T-helper 1 cell treated with Interleukin-12 subunit alpha and Interleukin-12 subunit beta and Interleukin-4 antibody, amounts not matched to agents 30 ng/mL and 1 ng/mL, for 36 hours (primary cell): ENCODE measurements around the gene COL4A2. TPM values are rescaled to one million over a fixed set of nuclear protein-coding genes. Genes with fewer than 3 reads are reported as not detected.

ENCODE experiments used
- intact Hi-C: fragments of 100-400 bp; cut with micrococcal nuclease; formaldehyde crosslinking; loops from one replicate; pipeline ENCODE4 v1.15.1; 2024
- total RNA-seq: library from RNA; stranded (reverse); gene quantifications from 2 replicates; pipeline ENCODE4 v1.2.3, GENCODE V29; 2022

COL4A2 gene
- total RNA-seq, 1 donor from 2014 or later, result 0.37 TPM

DNA sequence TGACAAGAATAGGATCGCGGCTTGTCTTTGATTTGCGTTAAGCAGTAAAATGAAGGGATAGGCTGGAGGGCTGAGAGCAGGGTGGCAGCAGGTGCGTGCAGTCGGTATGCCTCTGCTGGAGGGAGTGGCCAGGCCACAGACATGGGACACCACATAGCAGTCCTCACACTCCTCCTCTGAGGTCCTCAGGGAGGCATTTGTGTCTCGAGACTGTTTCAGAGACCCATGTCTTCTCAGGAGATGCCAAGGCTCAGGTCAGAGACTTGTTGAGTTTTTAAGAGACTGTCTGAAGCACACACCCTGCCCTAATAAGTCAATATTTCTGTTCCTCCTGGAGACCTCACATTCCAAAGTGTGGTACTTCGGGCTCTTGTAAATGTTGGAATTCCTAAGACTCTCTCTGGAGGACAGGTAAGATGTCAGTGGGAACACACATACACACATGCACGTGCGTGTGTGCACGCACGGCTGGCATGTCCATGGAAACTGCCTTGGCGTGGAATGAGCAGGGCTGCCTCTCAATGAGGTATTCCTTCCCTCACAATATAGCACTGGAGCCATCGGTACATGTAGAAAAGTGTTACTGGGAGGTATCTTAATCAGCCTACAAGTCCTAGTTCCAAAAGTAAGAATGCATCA is 46.4 kb downstream of the COL4A2 start:
- intact Hi-C loops, result no loop called here

DNA sequence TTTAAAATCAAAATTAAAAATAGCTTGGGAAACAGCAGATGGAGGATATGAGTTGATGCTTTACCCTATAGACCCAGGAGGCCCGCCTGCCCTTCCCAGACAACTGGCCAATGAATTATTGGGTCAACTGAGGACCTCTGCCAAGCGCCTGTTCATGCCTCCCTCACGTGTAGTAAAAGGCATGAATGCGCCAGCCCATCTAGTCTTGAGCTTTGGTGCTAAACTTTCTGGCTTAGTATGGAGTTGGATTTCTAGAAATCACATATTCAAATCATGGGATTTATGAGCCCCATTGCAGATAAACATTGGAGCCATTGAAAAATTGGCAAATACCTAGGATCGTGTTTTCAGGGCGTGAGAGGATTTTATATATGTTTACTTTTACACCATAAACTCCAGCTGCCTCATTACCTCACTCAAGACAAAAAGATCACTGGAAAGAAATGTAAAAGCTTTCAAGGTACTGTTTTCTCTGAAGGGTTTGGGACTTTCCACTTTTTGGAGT is 47.1 kb downstream of the COL4A2 start:
- intact Hi-C loops, result no loop called here

DNA sequence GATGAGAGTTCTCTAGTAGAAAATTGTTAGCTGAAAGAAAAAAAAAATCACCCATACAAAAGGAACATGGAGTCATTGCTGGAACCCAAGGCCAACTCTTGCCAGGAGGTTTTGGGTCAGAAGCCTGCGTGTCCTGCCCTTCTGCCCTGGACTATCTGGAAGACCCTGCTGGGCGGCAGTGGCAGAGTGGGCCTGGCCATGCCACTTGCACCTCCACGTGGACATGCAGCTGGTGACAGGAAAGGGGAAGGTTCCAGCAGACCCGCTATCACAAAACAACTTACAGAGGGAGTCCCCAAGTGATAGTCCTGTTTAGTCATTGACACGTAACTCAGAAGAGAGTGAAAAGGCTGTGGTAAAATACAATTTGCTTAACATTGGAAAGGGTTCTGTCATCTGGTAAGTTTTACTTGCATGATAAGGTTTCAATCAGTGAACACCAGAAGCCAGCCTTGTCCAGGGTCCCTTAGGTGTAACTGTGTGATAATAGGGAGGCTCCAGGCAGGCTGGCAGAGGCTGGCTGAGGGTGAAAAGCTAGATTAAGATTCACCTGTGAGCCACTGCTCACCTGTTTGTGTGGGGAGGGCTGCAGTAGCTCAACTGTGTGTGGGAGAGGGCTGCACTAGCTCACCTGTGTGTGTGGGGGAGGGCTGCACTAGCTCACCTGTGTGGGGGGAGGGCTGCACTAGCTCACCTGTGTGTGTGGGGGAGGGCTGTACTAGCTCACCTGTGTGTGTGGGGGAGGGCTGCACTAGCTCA is 47.8 kb downstream of the COL4A2 start:
- intact Hi-C loops, result no loop called here

DNA sequence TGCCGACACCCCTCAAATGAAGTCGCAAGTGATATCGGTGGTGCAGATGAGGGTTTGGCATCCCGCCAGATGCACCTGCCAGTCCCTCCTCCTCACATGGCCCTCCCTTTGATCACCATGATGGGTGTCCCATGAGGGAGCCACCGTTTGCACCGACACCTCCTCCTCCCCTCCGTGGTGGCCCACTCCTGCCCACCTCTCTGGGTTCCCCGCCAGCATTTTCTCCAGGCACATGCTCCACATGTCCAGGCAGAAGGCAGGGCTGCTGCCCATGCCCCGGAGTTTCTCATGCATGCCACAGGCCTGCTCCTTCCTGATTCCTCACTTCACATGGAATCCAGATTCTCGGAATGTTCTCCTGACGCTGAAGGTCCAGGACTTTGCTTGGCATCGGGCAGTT is 49.3 kb downstream of the COL4A2 start:
- intact Hi-C loops, result no loop called here

DNA sequence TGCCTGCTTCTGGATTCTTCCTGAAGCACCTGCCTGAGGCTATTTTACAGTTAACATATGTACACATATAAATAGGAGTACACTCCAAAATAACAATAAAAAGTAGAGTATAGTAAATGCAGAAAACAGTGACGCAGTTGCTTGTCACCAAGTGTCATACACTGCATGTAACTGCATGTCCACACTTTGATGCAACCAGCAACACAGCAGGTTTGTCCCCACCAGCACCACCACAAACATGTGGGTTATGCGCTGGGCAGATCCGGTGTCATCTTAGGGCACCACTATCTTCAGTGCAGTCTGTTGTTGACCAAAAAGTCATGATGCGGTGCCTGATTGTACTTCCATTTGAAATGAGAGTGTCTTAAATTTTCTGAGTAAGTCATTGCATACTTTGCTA is 51.3 kb downstream of the COL4A2 start:
- intact Hi-C loops, result no loop called here

DNA sequence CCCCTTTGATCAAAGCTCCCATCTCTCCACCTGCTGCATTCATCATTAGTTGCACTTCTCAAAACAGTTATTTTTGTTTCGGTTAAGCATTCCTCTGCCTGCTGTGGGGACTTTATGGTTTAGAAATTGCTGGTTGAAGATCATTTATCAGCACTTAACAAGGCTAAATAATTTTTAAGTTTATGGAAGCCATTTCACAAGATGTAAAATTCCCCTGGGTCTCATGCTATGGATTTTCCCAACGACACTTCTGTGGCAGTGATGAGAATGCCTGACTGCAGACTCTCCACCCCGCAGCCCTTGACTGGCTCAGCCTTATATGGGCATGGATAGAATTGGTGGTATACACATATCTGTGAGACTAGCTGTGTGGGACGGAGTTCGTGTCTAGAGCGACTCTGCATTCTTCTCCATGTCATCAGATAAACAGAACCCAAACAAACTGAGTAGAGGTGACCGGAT is 52.8 kb downstream of the COL4A2 start:
- intact Hi-C loops, result no loop called here

DNA sequence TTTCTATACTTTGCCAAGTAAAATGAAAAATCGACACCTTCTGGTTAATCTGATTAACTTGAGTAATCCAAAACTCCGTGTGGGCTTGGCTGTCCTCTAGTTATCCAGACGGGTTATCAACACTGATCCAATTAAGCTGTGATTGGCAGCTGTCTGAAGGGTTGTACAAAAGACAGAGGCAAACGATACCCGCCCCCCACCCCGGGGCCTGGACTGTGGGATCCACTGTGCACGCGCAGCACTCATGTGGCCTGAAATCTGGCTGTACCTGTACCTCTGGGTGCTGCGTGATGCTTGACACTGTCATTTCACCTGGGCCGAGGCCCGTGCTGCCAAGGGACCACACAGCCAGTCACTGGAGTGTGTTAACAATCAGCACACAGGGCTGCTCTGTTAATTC is 53.5 kb downstream of the COL4A2 start:
- intact Hi-C loops, result no loop called here

DNA sequence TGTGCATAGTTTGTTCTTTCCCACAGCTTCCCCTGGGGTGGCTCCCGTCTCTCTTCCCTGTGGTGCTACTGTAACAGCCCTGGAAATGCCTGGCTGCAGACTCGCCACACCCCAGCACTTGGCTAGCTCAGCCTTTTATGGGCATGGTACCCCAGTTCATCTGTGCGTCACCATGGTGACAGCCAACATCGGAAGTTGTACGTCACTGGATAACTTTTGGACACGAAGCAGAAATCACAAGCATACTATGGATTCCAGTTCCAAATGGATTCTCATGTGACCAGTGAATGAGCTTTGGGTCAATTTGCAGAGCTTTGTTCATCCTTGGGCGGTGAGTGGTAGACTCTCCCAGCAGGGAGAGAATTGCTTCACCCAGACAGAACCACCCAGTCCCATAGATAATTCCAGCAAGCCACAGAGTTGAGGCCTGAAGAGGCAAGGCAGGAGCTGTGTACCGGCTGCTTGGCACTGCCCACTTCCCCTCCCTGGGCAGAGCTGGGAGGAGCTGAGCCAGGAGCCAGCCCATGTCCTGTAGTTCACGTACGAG is 54.4 kb downstream of the COL4A2 start:
- intact Hi-C loops, result no loop called here

DNA sequence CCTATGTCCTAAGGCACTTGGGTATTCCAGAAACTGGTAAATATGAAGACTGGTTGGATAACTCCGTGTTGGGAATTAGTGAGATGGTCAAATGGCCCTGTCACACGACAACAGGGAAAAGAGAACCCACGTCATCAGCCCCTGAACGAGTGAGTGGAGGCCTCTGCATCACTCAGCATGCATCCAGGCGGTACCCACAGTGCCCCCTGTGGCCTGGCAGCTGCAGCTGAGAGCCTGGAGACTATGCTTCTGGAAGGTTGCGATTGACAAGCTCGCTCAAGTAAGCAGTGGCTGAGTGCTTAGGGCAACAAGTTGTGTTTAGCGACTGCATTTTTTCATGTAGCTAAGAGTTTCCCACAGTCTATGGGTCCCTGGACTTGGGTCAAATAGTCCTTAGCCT is 55.9 kb downstream of the COL4A2 start:
- intact Hi-C loops, result no loop called here

DNA sequence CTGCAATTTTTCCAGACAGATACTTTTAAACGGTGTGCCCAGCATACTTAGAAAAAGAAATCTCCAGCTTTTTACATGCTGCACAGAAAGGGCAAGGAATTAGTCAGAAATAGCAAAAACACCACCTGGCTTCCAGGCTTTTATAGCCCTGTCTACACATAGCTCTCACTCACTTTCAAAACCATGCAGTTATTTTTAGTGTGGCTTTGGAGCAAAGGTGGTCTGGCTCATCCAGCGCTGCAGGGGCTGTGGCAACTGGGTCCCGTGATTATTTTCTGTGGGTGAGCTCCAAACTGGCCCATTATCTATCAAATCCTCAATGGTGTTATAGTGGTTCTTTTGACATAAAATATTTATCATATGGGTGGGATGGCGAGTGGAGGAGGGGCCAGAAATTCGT is 57.0 kb downstream of the COL4A2 start:
- intact Hi-C loops, result no loop called here

DNA sequence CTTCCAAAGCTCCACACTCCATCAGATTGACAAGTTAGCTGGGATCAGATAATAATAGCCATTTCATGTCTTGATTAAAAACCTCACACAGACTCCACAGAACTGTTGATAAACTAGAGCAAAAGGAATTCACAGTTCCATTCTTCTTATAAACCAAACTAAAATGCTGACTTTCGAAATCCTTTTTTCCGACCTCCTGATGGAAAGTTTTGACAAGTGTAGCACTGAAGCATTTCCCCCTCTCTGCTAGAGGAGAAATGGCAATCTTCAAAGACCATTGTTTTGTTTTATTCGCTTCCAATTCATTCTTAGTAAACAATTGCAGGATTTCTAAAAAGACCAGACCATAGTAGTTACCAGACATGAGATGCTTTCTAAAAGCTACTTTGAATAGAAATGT is 58.8 kb downstream of the COL4A2 start:
- intact Hi-C loops, result no loop called here

DNA sequence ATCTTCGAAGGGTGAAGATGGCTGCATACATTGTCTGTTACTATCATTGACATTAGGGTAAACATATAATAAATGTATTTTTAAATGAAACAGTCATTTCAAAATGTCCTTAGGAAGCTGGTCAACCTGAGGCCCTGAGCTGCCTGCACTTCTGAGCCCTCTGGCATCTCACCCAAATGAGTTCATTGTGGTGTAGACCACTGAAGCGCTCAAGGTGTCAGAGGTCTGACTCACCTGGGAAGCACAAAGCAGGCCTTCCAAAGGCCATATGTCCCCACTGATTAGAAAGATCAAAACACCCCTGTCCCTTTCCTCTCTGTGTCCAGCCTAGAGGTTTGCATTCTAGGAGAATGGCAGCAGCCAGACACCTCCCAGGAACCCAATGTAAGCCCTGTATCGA is 59.6 kb downstream of the COL4A2 start:
- intact Hi-C loops, result no loop called here

DNA sequence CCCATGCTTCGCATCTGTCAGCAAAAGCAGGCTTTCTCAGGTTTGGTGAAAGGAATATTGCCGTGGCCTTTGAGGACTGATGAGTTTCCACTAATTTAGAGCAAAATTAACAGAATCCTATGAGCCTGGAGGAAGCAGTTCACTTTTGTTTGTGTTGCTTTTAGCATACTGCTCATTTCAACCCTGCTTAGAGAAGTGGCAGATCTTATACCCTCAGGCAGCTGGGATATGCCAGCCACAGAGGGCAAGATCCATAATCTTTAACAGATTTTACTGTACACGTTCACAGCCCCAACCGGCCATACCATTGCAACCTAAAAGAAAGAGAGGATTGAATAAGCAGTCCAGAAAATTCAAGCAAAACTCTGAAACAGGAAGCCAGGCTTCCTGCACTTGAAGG is 60.5 kb downstream of the COL4A2 start:
- intact Hi-C loops, result no loop called here

DNA sequence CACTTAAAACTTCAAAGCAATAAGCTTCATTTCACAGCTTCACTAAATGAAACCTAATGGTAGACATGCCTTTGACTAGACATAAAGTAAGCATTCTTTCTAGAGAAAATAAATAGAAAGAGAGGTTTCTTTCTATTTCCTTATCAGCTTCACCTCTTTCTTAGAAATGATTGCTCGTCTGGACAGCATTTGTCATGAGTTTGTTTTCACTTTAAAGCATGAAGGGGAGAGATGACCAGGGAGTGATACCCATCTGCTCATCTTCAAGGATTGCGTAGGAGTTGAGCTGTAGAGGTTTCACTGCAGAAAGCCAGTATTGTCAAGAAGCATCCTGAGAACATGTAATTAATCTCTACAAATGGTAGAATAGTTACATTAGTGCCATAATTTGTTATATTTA is 61.3 kb downstream of the COL4A2 start:
- intact Hi-C loops, result no loop called here

DNA sequence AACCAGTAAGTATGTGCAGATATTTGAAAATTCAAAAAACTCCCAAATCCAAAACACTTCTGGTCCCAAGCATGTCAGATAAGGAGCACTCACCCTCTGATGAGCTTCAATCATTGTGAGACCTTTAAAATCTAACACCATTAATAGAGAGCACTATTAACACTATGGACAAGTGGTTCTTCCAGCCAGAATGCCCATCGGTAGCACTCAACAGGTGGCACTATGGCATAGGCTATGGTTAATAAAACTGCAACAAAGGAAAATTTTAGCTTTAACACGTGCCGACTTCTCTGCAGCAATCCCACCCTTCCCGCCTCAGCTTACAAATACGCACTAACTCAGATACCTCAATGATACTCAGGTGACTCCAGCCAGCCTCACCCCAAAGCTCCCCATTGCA is 62.3 kb downstream of the COL4A2 start:
- intact Hi-C loops, result no loop called here

DNA sequence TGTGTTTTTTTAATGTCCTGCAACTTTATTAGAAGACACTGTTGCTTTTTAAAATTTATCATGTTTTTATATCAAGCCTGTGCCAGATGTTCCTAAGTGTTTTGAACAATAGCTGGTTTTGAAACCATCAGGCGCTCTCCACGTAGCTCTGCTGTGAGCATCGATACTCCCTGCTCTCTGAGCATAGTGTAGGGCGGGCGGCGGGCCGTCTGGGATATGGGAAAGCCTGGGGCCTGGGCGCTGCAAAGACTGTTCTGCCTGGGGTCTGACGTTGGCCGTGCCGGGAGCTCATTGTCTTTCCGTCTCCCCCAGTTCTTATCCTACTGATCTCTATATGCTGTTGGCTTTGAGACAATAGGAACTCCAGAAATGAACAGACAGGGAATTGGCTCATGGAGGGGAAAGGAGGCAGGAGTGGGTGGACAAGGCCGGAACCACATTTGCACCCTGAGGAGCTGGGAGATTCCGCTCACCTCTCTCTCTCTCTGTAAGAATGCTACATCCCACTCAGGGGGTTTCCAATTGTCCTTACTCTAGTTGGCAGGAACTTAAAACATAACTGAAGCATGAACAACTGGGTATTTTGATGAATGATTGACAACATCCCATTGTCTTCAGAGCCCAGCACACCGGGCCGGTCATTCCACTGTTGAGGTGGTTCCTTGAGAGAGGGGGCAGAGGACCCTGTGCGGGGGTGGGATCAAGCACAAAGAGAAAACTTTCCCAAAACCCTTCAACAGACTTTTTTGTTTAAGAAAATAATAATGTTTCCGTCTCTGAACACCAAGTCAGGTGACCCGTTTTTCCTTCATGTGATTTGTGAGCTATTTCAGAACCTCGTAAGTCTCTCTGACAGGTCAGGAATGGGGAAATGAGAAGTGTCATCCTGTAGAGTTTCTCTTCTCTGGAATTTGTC is 64.7 kb downstream of the COL4A2 start:
- intact Hi-C loops, result no loop called here

DNA sequence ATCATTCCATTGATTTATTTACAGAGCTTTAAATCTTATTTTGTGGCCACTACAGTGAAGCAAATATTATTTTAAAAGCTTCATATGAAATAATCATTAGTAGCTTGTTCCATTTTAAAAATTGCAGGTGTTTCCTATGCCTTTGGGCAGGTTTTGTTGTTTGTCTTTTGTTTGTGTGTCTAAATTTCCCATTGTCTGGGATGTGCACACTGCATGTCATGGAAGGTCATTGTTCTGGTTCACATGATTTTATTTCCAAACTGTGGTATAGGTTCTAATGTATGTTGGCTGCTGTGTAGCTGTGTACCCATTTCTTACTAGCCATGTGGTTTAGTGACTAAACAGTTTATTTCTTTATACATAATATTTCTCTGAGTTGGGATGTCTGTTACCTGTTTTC is 65.6 kb downstream of the COL4A2 start:
- intact Hi-C loops, result no loop called here

DNA sequence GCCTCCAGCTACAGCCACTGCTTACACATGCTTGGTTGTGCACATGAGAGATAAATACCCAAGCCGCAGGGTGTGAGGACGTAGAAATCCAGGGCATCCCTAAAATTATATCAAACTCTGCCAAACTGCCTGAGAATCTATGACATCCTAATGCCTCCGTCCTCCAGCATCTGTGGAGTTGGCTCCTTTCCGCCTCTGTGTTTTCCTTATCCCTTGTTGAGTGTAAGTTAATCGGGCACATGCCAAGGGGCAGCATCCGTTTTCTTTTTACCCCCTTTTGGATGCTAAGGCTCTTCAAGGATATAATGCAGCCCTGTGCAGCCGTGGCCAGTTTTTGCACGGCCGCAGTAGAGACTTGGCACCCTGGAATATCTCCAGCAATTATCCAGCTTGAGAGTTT is 66.5 kb downstream of the COL4A2 start:
- intact Hi-C loops, result no loop called here

DNA sequence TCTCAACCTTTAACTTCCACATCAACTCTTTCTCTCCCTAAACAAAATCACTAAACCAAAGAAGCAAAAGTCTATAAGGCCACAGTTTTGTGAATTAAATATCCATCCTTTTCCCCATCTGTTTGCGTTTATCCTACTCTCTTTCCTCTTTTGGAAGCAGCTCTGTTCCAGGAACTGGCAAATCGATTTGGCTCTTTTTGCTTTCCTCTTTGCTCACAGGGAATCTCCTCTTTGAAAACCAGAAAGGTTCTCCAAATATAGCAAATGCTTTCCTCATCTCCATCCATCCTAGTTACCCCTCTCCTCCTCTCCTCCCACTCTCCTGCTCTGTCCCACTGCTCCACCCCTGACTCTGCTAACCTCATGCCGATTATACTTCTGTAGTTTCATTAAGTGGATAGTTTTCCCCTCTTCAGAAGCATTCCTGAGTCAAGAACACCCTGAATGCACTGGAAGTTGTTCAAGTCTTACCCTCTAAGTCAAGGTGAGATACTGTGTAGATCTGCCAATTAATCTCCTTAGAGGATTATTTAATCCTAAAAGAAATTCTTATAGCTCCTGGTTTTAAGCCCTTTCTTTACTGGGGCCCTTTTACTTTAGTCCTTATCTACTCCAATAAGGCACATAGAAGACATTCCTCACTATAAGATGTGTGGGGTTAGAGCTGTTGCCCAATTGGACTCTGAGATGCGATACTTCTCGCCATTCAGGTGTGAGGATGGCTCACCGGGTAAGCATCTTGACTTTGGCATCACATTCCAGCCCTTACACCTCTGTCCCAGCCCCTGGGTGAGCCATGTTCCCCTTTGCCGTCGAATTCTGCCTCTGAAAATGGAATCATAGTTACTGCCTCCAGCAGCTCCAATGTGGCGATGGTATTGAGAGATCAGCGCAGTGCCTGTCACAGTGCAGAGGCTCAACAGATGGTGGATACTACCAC is 67.6 kb downstream of the COL4A2 start:
- intact Hi-C loops, result no loop called here

DNA sequence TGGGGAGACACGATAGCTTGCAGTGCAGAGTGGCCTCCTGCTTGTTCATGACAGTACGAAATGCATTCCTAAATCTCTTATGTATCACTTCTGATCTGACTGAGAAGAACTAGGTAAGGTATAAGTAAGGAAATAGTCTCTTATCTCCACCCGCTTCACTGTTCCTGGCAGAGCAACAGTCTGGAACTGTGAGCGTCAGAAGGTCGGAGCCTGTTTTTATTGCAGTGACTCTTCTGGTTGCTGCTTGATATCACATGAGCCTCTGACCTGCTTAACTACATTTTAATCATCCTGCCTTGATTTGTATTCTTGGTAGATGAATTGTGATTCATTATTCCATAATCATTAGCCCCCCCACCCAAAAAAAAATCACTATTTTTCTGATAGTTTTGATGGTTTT is 69.0 kb downstream of the COL4A2 start:
- intact Hi-C loops, result no loop called here
